Retinal pigment epithelial cell (primary cell): Measurements from ENCODE around the gene VPS26C.

ENCODE experiments used
- DNase-seq: peaks from one replicate; pipeline ENCODE4 v3.0.0-alpha.2; 2010; ENCODE audit warnings: low read depth
- H3K4me3 ChIP-seq: 2 replicates; pipeline ENCODE4 v1.5.1; 2011; ENCODE audit warnings: mild to moderate bottlenecking, low read length, control low read depth, moderate library complexity
- TF ChIP-seq, protein P1 (sequence below): conservative IDR thresholded peaks from 2 replicates; pipeline ENCODE4 v1.5.1; 2011; ENCODE audit warnings: low read depth, low read length, control low read depth, inconsistent platforms

The VPS26C gene

DNA sequence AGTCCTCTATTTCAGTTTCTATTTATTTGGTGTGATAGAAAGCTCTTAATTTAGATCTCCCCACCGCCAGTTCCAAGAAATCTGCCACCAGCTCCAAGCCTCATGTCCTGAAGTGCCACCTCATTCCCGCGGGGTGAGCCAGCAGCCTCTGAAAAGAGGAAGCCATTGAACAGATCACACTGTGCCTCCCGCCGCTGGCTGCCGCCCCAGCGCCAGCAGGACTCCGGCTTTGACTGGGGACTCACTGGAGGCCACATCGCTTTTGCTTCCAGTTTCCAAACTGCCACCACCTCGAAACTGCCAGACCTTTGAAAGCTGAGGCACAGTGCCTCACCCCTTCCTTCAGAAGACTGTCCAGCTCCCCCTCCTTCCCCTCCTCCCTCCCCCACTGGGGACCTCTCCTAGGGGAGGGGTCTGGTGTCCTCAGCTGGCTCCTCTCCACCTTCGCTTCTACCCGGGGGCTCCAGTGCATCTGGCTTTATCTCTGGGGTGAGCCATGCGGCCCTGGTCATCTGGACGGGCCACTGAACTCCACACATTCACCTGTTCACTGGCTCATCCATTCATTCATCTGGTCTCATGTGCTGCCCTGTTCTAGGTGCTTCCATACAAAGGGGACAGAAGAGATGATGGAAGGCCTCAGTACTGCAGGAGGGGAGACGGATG, 58.9 kb downstream of the VPS26C start:
- TF ChIP-seq, protein P1, sequence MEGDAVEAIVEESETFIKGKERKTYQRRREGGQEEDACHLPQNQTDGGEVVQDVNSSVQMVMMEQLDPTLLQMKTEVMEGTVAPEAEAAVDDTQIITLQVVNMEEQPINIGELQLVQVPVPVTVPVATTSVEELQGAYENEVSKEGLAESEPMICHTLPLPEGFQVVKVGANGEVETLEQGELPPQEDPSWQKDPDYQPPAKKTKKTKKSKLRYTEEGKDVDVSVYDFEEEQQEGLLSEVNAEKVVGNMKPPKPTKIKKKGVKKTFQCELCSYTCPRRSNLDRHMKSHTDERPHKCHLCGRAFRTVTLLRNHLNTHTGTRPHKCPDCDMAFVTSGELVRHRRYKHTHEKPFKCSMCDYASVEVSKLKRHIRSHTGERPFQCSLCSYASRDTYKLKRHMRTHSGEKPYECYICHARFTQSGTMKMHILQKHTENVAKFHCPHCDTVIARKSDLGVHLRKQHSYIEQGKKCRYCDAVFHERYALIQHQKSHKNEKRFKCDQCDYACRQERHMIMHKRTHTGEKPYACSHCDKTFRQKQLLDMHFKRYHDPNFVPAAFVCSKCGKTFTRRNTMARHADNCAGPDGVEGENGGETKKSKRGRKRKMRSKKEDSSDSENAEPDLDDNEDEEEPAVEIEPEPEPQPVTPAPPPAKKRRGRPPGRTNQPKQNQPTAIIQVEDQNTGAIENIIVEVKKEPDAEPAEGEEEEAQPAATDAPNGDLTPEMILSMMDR = no peak
- DNase-seq = no peak
- no peak overlapping the region for H3K4me3 ChIP-seq

DNA sequence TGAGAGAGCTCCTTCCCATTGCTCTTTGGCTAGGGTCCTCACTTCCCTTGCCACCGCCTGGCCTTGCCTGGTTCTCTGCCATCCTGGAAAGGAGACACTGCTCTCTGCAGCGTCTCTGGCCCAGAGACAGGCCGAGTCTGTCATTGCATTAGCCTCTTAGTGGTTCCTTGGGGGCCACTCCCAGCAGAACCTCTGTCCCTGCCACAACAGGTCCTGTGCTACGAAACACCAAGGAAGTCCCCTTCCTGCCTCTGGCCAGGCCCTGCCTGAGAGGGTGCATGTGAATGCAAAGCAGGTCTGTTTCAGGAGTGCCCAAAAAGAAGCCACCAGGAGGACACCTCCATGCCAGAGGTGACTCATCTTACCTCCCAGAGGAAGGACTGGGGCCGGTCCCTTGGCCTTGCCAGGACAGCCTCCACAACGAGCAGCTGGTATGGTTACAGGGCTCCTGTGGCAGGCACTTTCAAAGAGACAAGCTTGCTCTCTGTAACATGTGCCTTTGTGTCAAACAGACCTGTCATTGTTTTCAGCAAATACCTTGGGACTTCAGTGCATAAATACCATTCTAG, 59.6 kb downstream of the VPS26C start:
- TF ChIP-seq, protein P1 = no peak
- no peak overlapping the region for H3K4me3 ChIP-seq
- peak; percentile 15 for DNase-seq

DNA sequence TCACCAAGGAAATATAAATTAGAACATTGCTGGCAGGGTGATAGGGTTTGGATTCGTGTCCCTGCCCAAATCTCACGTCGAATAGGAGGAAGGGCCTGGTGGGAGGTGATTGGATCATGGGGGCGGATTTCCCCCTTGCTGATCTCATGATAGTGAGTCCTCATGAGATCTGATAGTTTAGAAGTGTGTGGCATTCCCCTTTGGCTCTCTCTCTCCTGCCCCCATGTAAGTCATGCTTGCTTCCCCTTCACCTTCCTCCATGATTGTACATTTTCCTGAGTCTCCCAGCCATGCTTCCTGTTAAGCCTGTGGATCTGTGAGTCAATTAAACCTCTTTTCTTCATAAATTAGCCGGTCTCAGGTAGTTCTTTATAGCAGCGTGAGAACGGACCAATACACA, 60.6 kb downstream of the VPS26C start:
- no peak overlapping the region for H3K4me3 ChIP-seq
- no peak for DNase-seq
- TF ChIP-seq, protein P1 = no peak

DNA sequence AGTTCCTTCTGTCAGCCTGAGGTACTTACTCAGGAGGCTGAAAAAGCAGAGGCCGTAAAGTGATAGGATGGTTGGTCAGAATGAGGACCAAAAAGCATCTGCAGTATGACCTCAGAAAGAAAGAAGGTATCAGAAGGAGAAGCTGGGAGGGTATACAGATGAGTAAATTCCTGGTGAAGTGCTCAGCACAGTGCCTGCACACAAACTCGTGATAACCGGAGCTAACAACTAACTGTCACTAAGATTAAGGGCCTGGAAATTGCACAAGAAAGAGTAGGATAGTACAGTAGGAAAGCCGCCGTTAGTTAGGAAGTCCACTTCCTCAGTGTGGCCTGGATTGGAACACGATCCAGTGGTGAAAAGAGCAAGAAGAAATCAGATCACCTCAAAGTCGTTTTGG, 62.6 kb downstream of the VPS26C start:
- TF ChIP-seq, protein P1 = no peak
- DNase-seq = no peak
- no peak overlapping the region for H3K4me3 ChIP-seq

DNA sequence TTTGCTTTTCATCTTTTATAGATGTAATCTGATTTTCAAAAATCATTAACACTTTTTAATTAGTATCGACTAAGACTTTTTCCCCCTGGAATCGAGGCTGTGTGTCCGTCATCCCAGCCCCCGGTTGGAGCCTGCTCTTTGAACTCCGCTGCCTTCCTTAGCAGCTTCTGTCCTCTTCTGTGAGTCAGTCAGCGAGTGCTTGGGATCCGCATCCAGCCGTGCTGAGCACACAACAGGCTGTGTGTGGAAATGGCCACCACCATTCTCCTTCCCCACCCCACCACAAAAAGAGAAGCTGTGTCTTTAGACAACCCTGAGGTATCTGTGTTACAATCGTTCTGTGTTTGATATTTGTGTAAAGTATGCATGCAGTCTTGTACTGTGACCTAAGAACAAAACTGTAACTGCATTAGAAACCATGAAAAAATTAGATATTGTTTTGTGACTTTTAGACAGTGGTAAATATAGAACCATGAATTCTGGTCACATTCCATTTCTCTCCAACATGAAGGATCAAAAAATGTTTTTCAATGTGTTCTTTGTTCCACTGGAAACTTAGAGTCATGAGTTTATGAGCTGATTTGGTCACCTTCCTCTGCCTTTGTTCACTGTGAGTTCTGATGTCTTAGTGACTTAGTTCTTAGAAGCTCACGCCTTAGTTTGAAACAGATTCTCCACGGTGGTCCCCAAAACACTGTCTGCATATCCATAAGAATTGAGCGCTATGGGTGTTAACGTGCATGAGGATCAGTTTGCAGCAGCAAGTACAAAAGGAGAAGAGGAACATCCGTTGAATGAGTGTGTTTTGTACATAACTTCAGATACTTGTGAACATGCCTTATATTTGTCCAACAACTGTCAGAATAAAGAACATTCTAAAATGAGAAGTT, 64.7 kb downstream of the VPS26C start:
- TF ChIP-seq, protein P1 = no peak
- DNase-seq = peak; percentile 15
- H3K4me3 ChIP-seq = no peak overlapping the region

DNA sequence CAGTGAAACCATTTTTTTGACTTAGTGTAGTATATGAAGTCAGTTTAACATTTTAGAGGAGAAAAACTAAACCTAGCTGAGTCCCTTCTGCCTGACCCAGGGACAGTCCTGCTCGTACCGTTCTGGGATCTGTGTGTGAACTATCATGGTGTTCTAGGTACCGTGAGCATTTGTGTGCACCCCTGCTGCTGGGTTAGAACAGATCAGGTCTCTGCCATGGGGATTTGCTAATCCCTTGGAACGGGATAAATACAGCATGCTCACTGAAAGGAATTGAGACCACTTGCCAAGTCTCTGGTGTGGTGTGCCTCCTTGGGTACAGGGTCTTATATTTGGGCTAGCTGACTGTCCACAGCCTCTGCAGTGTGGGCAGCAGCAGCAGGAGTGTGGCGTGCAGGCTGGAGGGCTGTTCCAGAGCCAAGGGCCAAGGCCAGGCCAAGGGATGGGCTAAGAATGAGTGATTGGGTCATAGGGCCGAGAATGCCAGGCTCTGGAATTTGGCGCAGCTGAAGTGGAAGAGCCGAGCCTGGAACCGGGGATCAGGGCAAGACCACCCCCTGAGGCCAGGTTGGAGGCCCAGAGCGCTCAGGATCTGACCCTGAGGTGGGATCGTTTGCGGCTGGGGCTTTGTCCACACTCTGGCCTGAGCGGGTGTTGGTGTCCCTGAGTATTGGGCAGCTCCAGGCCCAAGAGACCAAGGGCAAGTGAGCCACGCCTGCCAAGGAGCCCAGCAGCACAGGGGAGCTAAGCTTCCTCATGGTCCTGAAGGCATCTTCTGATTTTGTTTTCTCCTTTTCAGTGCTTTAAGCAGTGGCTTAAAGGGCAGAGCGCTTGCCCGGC, 66.3 kb downstream of the VPS26C start:
- H3K4me3 ChIP-seq = no peak overlapping the region
- TF ChIP-seq, protein P1 = no peak
- peak; percentile 30 for DNase-seq
